ENCODE measurements around the gene MPHOSPH9.

GRCh38 chr12:123242116-123242904 is 9.4 kb upstream of the MPHOSPH9 start:
- TF ChIP-seq, protein P1, sequence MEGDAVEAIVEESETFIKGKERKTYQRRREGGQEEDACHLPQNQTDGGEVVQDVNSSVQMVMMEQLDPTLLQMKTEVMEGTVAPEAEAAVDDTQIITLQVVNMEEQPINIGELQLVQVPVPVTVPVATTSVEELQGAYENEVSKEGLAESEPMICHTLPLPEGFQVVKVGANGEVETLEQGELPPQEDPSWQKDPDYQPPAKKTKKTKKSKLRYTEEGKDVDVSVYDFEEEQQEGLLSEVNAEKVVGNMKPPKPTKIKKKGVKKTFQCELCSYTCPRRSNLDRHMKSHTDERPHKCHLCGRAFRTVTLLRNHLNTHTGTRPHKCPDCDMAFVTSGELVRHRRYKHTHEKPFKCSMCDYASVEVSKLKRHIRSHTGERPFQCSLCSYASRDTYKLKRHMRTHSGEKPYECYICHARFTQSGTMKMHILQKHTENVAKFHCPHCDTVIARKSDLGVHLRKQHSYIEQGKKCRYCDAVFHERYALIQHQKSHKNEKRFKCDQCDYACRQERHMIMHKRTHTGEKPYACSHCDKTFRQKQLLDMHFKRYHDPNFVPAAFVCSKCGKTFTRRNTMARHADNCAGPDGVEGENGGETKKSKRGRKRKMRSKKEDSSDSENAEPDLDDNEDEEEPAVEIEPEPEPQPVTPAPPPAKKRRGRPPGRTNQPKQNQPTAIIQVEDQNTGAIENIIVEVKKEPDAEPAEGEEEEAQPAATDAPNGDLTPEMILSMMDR (IDR thresholded peaks at IDR 0.05) = no peak
- TF ChIP-seq POLR2AphosphoS5 (IDR thresholded peaks at IDR 0.05) (no peak), POLR2A (IDR thresholded peaks at IDR 0.05) (no peak), EP300 (IDR thresholded peaks at IDR 0.05) (no peak)

Data from gastroesophageal sphincter (tissue), 3 donors.